SK-N-SH treated with all-trans-retinoic acid at 6 μM for 48 hours (cell line): ENCODE measurements around the gene ACO2.
"Not testable (repeated sequence)": the region's sequence is repeated elsewhere in the genome, so short reads cannot be mapped to it uniquely, and the experiment has no call there.

Experiments used
- ATAC-seq: fragments of 200-7000 bp; cut with Tn5 transposase; 3 replicates; pipeline ENCODE4 v1.9.1; 2020; ENCODE audit warnings: mild to moderate bottlenecking, moderate library complexity
- BACH2 ChIP-seq: fragments of 250-450 bp; sonication (Bioruptor Pico); IDR thresholded peaks from 2 replicates; pipeline ENCODE4 v1.9.0; 2021; ENCODE audit warnings: mild to moderate bottlenecking, borderline replicate concordance
- CSDC2 ChIP-seq: fragments of 250-450 bp; sonication (Bioruptor Pico); IDR thresholded peaks from 2 replicates; pipeline ENCODE4 v1.5.0; 2020; ENCODE audit warnings: mild to moderate bottlenecking, moderate library complexity
- CSRNP3 ChIP-seq: fragments of 250-450 bp; sonication (Bioruptor Pico); IDR thresholded peaks from 2 replicates; pipeline ENCODE4 v1.5.1; 2021; ENCODE audit warnings: mild to moderate bottlenecking, moderate library complexity
- ESRRG ChIP-seq: fragments of 250-450 bp; sonication (Bioruptor Pico); IDR thresholded peaks from 2 replicates; pipeline ENCODE4 v1.6.1; 2021; ENCODE audit warnings: mild to moderate bottlenecking
- GLIS3 ChIP-seq: fragments of 250-450 bp; sonication (Bioruptor Pico); IDR thresholded peaks from 2 replicates; pipeline ENCODE4 v1.5.0; 2020; ENCODE audit warnings: mild to moderate bottlenecking, moderate library complexity
- OSR1 ChIP-seq: fragments of 250-450 bp; sonication (Bioruptor Pico); IDR thresholded peaks from 2 replicates; pipeline ENCODE4 v1.8.0; 2022; ENCODE audit warnings: moderate library complexity, mild to moderate bottlenecking, inconsistent platforms
- PPARA ChIP-seq: fragments of 250-450 bp; sonication (Bioruptor Pico); IDR thresholded peaks from 2 replicates; pipeline ENCODE4 v1.5.0; 2020; ENCODE audit warnings: mild to moderate bottlenecking, borderline replicate concordance
- RARB ChIP-seq: fragments of 250-450 bp; sonication (Bioruptor Pico); IDR thresholded peaks from 2 replicates; pipeline ENCODE4 v1.8.0; 2021; ENCODE audit warnings: mild to moderate bottlenecking, moderate library complexity
- SNAI2 ChIP-seq: fragments of 250-450 bp; sonication (Bioruptor Pico); IDR thresholded peaks from 2 replicates; pipeline ENCODE4 v1.5.0; 2020; ENCODE audit warnings: mild to moderate bottlenecking, moderate library complexity
- TCF4 ChIP-seq: fragments of 250-450 bp; sonication (Bioruptor Pico); IDR thresholded peaks from 2 replicates; pipeline ENCODE4 v1.8.0; 2021; ENCODE audit warnings: mild to moderate bottlenecking, moderate library complexity, borderline replicate concordance
- ZNF565 ChIP-seq: fragments of 450-650 bp; formaldehyde crosslinking; conservative IDR thresholded peaks from 2 replicates; pipeline ENCODE4 v1.5.0; 2020; ENCODE audit warnings: low read depth, mild to moderate bottlenecking, moderate library complexity
- ZNF8 ChIP-seq: fragments of 450-650 bp; formaldehyde crosslinking; IDR thresholded peaks from 2 replicates; pipeline ENCODE4 v1.5.0; 2020; ENCODE audit warnings: mild to moderate bottlenecking, moderate library complexity
- TF ChIP-seq, protein P1 (sequence below): fragments of 250-450 bp; sonication (Bioruptor Pico); IDR thresholded peaks from 2 replicates; pipeline ENCODE4 v1.8.0; 2021; ENCODE audit warnings: low read depth, mild to moderate bottlenecking, moderate library complexity, borderline replicate concordance
- TF ChIP-seq, protein P2 (sequence below): fragments of 250-450 bp; sonication (Bioruptor Pico); IDR thresholded peaks from 2 replicates; pipeline ENCODE4 v1.8.0; 2020; ENCODE audit warnings: mild to moderate bottlenecking, moderate library complexity, borderline replicate concordance
- TF ChIP-seq, protein P3 (sequence below): fragments of 250-450 bp; sonication (Bioruptor Pico); IDR thresholded peaks from 2 replicates; pipeline ENCODE4 v1.5.1; 2020; ENCODE audit warnings: low read depth, mild to moderate bottlenecking, moderate library complexity
- TF ChIP-seq, protein P4 (sequence below): fragments of 250-450 bp; sonication (Bioruptor Pico); IDR thresholded peaks from 2 replicates; pipeline ENCODE4 v1.5.0; 2020; ENCODE audit warnings: mild to moderate bottlenecking, moderate library complexity

The ACO2 gene

DNA sequence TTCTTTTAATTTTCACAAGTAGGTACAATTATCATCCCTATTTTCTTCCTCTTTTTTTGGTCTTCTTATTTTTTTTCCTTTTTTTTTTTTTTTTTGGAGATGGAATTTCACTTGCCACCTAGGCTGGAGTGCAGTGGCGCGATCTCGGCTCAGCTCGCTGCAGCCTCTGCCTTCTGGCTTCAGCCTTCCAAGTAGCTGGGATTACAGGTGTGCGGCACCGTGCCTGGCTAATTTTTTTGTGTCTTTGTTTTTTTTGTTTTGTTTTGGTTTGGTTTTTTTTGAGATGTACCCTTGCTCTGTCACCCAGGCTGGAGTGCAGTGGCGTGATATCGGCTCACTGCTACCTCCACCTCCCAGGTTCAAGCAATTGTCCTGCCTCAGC lies 39.0 kb upstream of the ACO2 start (continued):
- TF ChIP-seq, protein P1, sequence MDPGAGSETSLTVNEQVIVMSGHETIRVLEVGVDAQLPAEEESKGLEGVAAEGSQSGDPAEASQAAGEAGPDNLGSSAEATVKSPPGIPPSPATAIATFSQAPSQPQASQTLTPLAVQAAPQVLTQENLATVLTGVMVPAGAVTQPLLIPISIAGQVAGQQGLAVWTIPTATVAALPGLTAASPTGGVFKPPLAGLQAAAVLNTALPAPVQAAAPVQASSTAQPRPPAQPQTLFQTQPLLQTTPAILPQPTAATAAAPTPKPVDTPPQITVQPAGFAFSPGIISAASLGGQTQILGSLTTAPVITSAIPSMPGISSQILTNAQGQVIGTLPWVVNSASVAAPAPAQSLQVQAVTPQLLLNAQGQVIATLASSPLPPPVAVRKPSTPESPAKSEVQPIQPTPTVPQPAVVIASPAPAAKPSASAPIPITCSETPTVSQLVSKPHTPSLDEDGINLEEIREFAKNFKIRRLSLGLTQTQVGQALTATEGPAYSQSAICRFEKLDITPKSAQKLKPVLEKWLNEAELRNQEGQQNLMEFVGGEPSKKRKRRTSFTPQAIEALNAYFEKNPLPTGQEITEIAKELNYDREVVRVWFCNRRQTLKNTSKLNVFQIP (CRISPR knock-in tag): no peak
- TF ChIP-seq CSRNP3 (CRISPR knock-in tag) (no peak), ZNF565 (CRISPR knock-in tag) (no peak)

GRCh38 chr22:41431656-41432055 lies 37.3 kb upstream of the ACO2 start:
- no peak for ATAC-seq
- TF ChIP-seq ZNF8: no peak
- TF ChIP-seq GLIS3 (CRISPR knock-in tag): no peak
- TF ChIP-seq RARB (CRISPR knock-in tag): no peak
- no peak for TF ChIP-seq BACH2
- no peak for TF ChIP-seq ZNF565 (CRISPR knock-in tag)
- no peak for TF ChIP-seq TCF4 (CRISPR knock-in tag)
- TF ChIP-seq, protein P2, sequence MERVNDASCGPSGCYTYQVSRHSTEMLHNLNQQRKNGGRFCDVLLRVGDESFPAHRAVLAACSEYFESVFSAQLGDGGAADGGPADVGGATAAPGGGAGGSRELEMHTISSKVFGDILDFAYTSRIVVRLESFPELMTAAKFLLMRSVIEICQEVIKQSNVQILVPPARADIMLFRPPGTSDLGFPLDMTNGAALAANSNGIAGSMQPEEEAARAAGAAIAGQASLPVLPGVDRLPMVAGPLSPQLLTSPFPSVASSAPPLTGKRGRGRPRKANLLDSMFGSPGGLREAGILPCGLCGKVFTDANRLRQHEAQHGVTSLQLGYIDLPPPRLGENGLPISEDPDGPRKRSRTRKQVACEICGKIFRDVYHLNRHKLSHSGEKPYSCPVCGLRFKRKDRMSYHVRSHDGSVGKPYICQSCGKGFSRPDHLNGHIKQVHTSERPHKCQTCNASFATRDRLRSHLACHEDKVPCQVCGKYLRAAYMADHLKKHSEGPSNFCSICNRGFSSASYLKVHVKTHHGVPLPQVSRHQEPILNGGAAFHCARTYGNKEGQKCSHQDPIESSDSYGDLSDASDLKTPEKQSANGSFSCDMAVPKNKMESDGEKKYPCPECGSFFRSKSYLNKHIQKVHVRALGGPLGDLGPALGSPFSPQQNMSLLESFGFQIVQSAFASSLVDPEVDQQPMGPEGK: no peak
- TF ChIP-seq OSR1 (CRISPR knock-in tag): no peak
- TF ChIP-seq SNAI2: no peak
- TF ChIP-seq, protein P3, sequence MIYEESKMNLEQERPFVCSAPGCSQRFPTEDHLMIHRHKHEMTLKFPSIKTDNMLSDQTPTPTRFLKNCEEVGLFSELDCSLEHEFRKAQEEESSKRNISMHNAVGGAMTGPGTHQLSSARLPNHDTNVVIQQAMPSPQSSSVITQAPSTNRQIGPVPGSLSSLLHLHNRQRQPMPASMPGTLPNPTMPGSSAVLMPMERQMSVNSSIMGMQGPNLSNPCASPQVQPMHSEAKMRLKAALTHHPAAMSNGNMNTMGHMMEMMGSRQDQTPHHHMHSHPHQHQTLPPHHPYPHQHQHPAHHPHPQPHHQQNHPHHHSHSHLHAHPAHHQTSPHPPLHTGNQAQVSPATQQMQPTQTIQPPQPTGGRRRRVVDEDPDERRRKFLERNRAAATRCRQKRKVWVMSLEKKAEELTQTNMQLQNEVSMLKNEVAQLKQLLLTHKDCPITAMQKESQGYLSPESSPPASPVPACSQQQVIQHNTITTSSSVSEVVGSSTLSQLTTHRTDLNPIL (CRISPR knock-in tag): no peak
- TF ChIP-seq PPARA (CRISPR knock-in tag): no peak
- TF ChIP-seq ESRRG (CRISPR knock-in tag): no peak
- TF ChIP-seq, protein P1 (CRISPR knock-in tag): no peak
- TF ChIP-seq, protein P4, sequence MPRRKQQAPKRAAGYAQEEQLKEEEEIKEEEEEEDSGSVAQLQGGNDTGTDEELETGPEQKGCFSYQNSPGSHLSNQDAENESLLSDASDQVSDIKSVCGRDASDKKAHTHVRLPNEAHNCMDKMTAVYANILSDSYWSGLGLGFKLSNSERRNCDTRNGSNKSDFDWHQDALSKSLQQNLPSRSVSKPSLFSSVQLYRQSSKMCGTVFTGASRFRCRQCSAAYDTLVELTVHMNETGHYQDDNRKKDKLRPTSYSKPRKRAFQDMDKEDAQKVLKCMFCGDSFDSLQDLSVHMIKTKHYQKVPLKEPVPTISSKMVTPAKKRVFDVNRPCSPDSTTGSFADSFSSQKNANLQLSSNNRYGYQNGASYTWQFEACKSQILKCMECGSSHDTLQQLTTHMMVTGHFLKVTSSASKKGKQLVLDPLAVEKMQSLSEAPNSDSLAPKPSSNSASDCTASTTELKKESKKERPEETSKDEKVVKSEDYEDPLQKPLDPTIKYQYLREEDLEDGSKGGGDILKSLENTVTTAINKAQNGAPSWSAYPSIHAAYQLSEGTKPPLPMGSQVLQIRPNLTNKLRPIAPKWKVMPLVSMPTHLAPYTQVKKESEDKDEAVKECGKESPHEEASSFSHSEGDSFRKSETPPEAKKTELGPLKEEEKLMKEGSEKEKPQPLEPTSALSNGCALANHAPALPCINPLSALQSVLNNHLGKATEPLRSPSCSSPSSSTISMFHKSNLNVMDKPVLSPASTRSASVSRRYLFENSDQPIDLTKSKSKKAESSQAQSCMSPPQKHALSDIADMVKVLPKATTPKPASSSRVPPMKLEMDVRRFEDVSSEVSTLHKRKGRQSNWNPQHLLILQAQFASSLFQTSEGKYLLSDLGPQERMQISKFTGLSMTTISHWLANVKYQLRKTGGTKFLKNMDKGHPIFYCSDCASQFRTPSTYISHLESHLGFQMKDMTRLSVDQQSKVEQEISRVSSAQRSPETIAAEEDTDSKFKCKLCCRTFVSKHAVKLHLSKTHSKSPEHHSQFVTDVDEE (CRISPR knock-in tag): no peak
- no peak for TF ChIP-seq CSDC2

GRCh38 chr22:41433480-41433879 lies 35.4 kb upstream of the ACO2 start:
- ATAC-seq: not testable (repeated sequence)

- ATAC-seq: not testable (repeated sequence)
Measured at GRCh38 chr22:41434361-41435003, 34.4 kb upstream of the ACO2 start.
